GM15510 (cell line): ENCODE data around the gene SCARF1.

Source experiments
- POLR2A ChIP-seq: IDR thresholded peaks from 3 replicates; pipeline ENCODE4 v1.6.1; 2011; ENCODE audit warnings: borderline replicate concordance; ENCODE audit not compliant: insufficient read length; ENCODE audit errors: extremely low read depth

SCARF1 gene

GRCh38 chr17:1645207-1646171 is at the start of gene SCARF1:
TSS of gene SCARF1 (minus strand) at chr17:1645732. CDS start at chr17:1645697, 35 bp downstream.
- TF ChIP-seq POLR2A, result no peak

- TF ChIP-seq POLR2A, result no peak
Observed at GRCh38 chr17:1693339-1693738, 47.8 kb upstream of the SCARF1 start.

GRCh38 chr17:1690544-1691221 is 45.2 kb upstream of the SCARF1 start:
- no peak for TF ChIP-seq POLR2A

GRCh38 chr17:1686086-1686485 is 40.6 kb upstream of the SCARF1 start:
- no peak for TF ChIP-seq POLR2A

GRCh38 chr17:1684378-1685189 is 39.1 kb upstream of the SCARF1 start, which contains the start of gene PRPF8:
TSS of gene PRPF8 (minus strand) at chr17:1684867. CDS start at chr17:1684571, 296 bp downstream.
- TF ChIP-seq POLR2A, result peak; percentile 82

GRCh38 chr17:1683459-1683858 is 37.9 kb upstream of the SCARF1 start:
- no peak for TF ChIP-seq POLR2A

GRCh38 chr17:1676401-1676800 is 30.9 kb upstream of the SCARF1 start:
- TF ChIP-seq POLR2A, result no peak

- no peak for TF ChIP-seq POLR2A
Observed at GRCh38 chr17:1673041-1673785, 27.7 kb upstream of the SCARF1 start.

- no peak for TF ChIP-seq POLR2A
Observed at GRCh38 chr17:1661045-1661444, 15.5 kb upstream of the SCARF1 start.

GRCh38 chr17:1658100-1658499 is 12.6 kb upstream of the SCARF1 start:
- no peak for TF ChIP-seq POLR2A

GRCh38 chr17:1653735-1654134 is 8.2 kb upstream of the SCARF1 start:
- TF ChIP-seq POLR2A, result no peak

- no peak for TF ChIP-seq POLR2A
Observed at GRCh38 chr17:1651559-1651844, 6.0 kb upstream of the SCARF1 start.

- no peak for TF ChIP-seq POLR2A
Observed at GRCh38 chr17:1650731-1651558, 5.4 kb upstream of the SCARF1 start.

- TF ChIP-seq POLR2A, result no peak
Observed at GRCh38 chr17:1649844-1650501, 4.4 kb upstream of the SCARF1 start, which contains the start of gene RILP. TSS of gene RILP (minus strand) at chr17:1649866. CDS start at chr17:1649804, 62 bp downstream.
